Femur (tissue), 1 donor: ENCODE measurements around the gene TPPP.
A peak's percentile ranks its signal among the peaks of the same experiment; 100 is the strongest.
"Not testable (repeated sequence)": the region's sequence is repeated elsewhere in the genome, so short reads cannot be mapped to it uniquely, and the experiment has no call there.

Source experiments
- DNase-seq: peaks from one replicate; pipeline ENCODE4 v3.0.0-alpha.2; 2017

TPPP gene

DNA sequence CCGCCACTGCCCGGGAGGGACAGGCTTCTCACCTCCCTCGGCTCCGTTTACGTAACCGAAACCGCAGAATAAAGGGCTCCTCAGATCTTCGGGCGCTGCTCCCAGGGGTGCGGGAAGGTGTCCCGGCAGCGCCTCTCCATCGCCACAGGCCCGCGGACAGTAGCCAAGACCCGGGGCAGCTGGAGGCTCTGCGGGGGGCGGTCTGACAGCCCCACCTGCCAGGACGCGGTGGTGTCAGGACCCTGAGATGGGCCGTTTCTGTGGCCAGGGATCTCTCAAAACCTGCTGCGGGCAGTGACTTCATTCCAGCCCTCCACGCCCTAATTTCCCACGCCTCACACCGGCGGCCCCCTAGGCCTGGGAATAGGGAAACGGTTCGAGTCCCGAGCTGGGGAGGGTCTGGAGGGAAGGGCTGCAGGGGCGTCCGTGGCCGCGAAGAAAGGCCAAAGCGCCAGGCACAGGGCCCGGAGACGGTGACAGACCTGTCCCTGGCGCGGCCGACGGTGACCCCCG lies 567 bp downstream of the TPPP start:
- DNase-seq, result not testable (repeated sequence)

DNA sequence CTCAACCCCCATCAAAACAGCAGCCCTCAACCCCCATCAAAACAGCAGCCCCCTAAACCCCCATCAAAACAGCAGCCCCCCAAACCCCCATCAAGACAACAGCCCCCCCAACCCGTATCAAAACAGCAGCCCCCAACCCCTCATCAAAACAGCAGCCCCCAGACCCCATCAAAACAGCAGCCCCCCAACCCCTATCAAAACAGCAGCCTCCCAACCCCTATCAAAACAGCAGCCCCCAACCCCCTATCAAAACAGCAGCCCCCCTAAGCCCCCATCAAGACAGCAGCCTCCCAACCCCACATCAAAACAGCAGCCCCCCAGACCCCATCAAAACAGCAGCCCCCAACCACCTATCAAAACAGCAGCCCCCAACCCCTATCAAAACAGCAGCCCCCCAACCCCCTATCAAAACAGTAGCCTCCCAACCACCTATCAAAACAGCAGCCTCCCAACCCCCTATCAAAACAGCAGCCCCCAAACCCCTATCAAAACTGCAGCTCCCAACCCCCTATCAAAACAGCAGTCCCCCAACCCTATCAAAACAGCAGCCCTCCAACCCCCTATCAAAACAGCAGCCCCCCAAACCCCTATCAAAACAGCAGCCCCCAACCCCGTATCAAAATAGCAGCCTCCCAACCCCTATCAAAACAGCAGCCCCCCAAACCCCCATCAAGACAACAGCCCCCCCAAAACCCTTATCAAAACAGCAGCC lies 1.2 kb downstream of the TPPP start:
- DNase-seq, result no peak

- not testable (repeated sequence) for DNase-seq
Observed at GRCh38 chr5:691049-691448, 2.1 kb downstream of the TPPP start.

DNA sequence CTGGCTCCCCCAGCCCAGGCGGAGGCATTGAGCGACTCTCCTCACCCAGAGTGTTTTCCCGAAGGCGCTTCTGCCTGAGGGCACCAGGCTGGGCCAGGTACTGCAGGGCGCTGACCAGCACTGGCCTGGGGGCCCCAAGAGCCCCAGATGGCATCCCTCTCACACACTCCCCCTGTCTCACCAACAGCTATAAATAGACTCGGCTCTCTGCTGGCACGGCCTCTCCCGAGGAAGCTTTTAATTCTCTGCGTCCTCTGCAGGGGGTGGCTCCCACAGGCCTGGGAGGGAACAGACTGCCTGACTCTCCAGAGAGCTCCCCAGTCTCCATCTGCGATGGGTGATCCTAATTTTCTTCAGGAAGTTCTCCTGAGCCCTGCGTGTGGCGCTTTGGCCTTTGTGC lies 2.9 kb downstream of the TPPP start:
- DNase-seq, result not testable (repeated sequence)

- peak; percentile 12 for DNase-seq
Observed at GRCh38 chr5:688348-689010, 4.7 kb downstream of the TPPP start.

DNA sequence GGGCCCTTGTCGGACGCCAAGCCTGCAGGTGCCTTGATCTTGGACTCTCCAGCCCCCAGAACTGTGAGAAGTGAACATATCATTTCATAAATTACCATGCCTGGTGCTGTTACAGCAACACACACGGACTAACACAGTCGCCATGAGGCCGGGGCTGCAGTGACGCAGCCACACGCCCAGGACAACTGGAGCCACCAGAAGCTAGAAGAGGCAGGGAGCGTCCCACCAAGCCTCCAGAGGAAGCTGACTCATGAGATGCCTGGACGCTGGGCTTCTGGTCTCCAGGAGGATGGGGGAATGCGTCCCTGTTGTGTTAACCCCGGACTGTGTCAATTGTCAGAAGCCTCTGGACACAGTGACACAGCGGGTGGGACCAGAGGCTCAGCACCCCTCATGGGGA lies 6.2 kb downstream of the TPPP start:
- DNase-seq, result not testable (repeated sequence)

- DNase-seq, result not testable (repeated sequence)
Observed at GRCh38 chr5:686172-686523, 7.0 kb downstream of the TPPP start.

GRCh38 chr5:685262-686171 lies 7.6 kb downstream of the TPPP start:
- peak; percentile 5 for DNase-seq

- peak; percentile 10 for DNase-seq
Observed at GRCh38 chr5:684751-685216, 8.4 kb downstream of the TPPP start.

- DNase-seq, result peak; percentile 17
Observed at GRCh38 chr5:683551-684481, 9.3 kb downstream of the TPPP start.

GRCh38 chr5:682651-683358 lies 10.3 kb downstream of the TPPP start:
- peak; percentile 15 for DNase-seq

- DNase-seq, result peak; percentile 5
Observed at GRCh38 chr5:682216-682615, 10.9 kb downstream of the TPPP start.

GRCh38 chr5:681317-682191 lies 11.6 kb downstream of the TPPP start:
- DNase-seq, result peak; percentile 11

- not testable (repeated sequence) for DNase-seq
Observed at GRCh38 chr5:680836-681235, 12.3 kb downstream of the TPPP start.

DNA sequence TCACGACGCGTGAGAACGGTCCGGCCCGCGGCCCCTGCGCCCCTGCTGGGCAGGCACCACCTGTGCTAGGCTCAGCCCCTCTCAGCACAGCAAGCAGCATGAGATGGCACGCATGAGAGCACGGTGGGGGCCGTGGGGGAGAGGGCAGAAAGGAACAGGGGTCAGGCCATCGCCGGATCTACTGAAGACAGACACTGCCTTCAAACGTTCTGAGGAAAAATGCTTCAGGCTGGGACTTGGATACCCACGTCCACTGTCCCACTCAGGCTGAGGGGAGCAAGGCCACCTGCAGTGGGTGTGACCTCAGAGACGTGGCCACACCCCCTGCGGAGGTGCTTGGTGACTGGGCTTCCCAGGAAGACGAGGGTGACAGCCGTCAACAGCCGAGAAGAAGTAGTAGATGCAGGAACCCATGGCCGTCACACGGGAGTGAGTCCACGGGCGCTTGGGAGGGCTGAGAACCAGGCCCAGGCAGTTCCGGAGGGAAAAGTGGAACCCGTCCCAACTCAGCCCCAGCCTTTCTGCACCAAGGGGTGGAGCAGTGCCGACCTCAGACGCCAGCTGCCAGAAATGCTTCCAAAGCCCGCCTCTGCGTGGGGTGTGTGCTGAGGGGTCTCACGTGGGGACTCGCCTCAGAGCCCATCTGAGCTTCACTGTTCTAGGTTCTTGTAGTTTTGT lies 12.9 kb downstream of the TPPP start:
- DNase-seq, result not testable (repeated sequence)

DNA sequence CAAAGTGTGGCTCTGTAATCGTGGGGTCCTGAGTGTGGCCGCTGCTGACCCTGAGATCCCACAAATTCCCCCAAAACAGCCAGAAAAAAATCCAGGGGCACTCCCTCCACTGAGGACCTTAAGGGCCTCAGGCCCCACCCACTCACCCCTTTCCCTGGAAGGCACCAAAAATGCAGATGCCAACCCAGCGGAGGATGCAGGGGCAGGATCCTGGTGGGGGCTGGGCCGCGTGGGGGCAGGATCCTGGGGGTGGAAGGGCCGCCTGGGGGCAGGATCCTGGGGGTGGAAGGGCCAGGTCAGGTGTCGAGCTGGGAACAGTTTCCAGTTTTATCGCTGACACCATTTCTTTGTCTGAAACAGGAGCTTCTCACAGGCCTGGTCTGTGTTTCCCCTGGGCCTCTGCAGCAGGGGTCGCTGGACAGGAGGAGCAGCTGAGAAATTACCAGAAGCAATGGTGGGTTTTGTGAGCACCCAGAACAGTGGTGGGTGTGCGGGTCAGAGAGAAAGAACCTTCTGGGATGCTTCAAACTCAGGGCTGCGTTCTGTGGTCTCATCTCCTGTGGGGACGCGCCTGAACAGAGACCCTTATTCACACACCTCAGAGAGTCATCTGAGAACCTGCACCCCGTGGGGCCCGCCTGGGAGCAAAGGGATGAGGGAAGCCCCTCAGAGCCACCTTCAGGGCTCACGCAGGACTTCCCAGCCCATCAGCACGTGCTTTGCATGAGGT lies 13.8 kb downstream of the TPPP start:
- peak; percentile 6 for DNase-seq

- DNase-seq, result not testable (repeated sequence)
Observed at GRCh38 chr5:678521-678920, 14.6 kb downstream of the TPPP start.

DNA sequence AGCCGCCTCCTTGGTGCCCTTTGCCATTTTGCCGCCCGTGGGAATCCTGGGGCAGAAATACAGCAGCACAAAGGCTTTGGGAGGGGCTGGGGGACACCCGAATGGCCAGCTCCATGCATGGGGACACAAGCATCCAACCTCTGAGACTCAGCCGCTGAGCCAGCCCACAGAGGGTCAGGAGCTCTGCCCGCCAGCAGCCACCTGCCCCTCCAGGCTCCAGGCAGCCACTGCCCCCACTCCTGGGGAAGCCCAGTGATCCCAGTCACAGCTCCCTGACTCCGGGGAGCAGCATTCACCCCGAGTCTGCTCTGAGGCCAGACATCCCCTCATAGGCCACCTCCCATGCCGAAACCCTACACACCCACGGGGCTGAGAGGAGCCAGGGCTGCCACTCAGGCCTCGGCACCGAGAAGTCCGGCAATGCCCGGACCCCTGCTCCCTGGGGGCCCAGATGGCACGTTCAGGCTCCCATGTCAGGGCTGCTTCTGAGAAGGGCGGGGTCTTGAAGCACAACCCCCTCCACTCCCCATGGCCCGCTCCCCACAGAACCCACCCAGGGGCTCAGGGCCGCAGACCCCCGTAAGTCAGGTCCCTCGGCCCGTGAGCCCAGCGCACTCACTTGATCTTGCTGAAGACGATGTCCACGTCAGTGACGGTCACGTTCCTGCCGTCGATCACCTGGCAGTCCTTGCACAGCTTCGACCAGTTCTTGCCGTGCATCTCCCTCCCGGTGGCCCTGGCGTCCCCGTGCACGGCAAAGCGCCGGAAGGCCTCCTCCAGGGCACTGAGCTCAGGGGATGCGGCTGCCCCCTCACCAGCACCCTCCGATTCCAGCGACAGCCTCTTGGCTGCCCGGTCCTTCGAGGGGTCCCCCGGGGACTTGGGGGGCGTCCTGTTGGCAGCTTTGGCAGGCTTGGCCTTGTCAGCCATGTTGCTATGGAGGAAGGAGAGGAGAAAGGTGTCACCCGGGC lies 15.7 kb downstream of the TPPP start:
- peak; percentile 18 for DNase-seq
